Cardiac septum (tissue), 1 donor: ENCODE measurements around the gene TICRR. TPM values are rescaled to one million over a fixed set of nuclear protein-coding genes. Genes with fewer than 3 reads are reported as not detected.
"Not testable (repeated sequence)": the region's sequence is repeated elsewhere in the genome, so short reads cannot be mapped to it uniquely, and the experiment has no call there.

Source experiments
- DNase-seq: peaks from one replicate; pipeline ENCODE4 v3.0.0-alpha.2; 2020; ENCODE audit warnings: low spot score
- intact Hi-C: fragments of 100-400 bp; cut with DNase I; formaldehyde crosslinking; loops from one replicate; pipeline ENCODE4 v1.14.0; 2022
- long read RNA-seq: library from polyadenylated mRNA; unstranded; transcript quantifications from one replicate; pipeline ENCODE4 v2.0.0, GENCODE V29; 2021
- total RNA-seq: library from RNA; stranded (reverse); fragmentation: NEBNext Ultra II Directional; extraction: Animal tissue kit (Norgen Biotek cat#: 25700); gene quantifications from one replicate; pipeline ENCODE4 v1.2.1, GENCODE V29; 2021
- donor health status: DM: no; HTN: no; CAD: no.

Gene TICRR, protein sequence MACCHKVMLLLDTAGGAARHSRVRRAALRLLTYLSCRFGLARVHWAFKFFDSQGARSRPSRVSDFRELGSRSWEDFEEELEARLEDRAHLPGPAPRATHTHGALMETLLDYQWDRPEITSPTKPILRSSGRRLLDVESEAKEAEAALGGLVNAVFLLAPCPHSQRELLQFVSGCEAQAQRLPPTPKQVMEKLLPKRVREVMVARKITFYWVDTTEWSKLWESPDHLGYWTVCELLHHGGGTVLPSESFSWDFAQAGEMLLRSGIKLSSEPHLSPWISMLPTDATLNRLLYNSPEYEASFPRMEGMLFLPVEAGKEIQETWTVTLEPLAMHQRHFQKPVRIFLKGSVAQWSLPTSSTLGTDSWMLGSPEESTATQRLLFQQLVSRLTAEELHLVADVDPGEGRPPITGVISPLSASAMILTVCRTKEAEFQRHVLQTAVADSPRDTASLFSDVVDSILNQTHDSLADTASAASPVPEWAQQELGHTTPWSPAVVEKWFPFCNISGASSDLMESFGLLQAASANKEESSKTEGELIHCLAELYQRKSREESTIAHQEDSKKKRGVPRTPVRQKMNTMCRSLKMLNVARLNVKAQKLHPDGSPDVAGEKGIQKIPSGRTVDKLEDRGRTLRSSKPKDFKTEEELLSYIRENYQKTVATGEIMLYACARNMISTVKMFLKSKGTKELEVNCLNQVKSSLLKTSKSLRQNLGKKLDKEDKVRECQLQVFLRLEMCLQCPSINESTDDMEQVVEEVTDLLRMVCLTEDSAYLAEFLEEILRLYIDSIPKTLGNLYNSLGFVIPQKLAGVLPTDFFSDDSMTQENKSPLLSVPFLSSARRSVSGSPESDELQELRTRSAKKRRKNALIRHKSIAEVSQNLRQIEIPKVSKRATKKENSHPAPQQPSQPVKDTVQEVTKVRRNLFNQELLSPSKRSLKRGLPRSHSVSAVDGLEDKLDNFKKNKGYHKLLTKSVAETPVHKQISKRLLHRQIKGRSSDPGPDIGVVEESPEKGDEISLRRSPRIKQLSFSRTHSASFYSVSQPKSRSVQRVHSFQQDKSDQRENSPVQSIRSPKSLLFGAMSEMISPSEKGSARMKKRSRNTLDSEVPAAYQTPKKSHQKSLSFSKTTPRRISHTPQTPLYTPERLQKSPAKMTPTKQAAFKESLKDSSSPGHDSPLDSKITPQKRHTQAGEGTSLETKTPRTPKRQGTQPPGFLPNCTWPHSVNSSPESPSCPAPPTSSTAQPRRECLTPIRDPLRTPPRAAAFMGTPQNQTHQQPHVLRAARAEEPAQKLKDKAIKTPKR (N-terminal part only)
- total RNA-seq, result 0.03 TPM
- long read RNA-seq, result 0 reads

DNA sequence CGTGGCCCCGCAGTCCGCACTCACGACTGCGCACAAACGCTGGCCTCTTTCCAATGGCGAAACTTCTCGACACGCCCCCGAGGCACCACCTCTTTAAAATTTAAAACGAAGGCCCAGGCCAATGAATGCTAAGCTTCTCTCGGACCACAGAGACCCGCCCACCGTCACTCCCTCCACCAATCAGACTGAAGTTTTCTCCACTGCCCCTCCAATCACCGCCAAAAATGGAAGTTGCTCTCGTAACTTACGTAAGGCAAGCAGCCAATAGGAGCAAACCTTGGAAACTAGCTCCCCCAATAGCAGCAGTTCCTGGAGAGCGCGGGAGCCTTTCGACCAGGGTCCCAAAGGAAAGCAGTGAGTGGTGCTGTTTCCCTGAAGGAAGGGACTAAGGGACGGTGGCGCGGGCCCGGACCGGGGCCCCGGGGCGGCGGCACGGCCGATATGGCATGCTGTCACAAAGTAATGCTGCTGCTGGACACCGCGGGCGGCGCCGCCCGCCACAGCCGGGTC lies at the start of gene TICRR:
Gene TICRR (plus strand): TSS at position 324 of the 510 bp plus-strand sequence. CDS start 118 bp downstream, at position 442.
- peak; percentile 97 for DNase-seq
- intact Hi-C loops, result no loop called here

DNA sequence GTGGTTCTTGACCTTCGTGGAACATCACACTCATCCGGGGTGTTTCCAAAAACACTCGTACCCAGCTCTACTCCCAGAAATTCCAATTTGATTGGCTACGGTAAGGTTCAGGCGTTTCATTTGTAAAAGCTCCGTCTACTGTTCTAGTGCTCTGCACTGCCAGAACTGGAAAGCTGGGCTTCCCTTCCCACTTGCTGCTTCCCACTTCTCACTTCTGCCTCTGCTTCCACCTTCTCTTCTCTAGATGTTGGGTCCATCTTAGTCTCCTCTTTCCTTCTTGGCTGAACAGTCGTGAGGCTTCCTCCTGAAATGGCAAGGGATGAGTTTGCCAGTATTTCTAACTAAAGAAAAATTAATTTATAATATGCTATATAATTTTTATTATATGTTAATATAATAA lies 49.1 kb upstream of the TICRR start:
- intact Hi-C loops, result no loop called here
- no peak for DNase-seq

- intact Hi-C loops, result no loop called here
- no peak for DNase-seq
These were observed 48.4 kb upstream of the TICRR start for GRCh38 chr15:89526601-89527441.

DNA sequence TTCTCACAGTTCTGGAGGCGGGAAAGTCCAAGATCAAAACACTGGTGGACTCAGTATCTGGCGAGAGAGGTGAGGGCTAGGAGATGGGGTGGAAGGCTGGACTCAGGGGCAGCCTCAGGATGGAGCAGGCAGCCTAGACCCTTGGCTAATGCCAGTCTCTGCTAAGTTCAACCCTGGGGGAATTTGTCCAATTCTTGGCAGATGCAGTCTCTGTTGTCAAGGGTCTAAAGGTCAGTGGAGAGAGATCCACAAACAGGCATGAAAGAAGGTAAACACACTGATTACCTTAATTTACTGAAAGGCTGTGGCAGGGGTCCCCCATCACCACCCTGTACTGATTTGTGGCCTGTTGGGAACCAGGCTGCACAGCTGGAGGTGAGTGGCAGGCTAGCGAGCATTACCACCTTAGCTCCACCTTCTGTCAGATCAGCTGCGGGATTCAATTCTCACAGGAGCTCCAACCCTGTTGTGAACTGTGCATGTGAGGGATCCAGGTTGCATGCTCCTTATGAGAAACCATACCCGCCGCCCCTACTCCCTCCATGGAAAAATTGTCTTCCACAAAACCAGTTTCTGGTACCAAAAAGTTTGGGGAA lies 46.4 kb upstream of the TICRR start:
- no peak for DNase-seq
- intact Hi-C loops, result no loop called here

DNA sequence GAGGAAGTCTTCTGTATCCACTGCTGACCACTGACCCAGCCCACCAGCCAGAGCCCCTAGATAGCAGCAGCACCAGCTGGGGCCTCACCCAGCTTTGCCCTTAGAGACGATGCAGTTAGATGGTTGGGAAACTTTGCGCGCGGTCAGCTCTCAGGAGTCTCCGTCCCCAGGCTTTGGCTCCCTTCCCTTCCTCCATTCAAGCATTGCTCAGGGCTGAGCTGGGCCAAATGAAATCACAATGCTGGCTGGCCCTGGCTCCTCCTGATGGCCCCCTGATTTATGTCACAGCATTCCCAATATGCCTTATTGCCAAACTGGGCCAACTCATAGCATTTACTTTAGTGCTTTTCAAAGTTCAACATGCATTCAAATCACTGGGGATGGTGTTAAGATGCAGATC lies 44.3 kb upstream of the TICRR start:
- no peak for DNase-seq
- intact Hi-C loops, result no loop called here

DNA sequence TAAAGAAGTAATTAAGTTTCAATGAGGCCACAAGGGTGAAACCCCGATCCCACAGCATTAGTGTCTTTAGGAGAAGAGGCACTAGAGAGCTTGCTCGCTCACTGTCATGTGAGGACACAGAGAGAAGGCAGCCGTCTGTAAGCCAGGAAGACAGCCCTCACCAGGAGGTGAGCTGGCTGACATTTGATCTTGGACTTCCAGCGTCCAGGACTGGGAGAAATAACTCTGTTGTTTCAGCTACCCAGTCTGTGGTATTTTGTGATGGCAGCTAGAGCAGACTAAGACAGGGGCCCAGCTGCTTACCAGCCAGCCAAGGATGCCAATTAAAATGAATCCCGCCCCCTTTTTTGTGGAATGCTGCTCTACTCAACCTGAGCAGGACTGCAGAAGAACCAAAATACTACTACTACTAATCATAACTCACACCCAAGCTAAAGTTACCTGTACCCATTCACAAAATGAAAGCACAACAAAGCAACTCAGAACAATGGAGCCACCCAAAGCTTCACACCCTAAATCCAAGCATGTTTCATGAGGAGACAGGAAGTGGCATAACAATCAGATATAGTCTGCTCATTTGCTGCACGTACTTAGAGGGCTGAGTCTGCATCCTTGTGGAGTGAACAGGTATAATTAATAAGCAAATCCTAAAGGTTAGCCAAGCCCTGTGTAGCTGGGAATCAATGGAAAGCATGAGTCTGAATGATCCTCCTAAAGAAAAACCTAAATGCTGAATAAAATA lies 43.3 kb upstream of the TICRR start:
- intact Hi-C loops, result no loop called here
- no peak for DNase-seq

GRCh38 chr15:89533861-89534544 lies 41.3 kb upstream of the TICRR start:
- DNase-seq, result no peak
- intact Hi-C loops, result no loop called here

GRCh38 chr15:89539027-89539426 lies 36.2 kb upstream of the TICRR start:
- no peak for DNase-seq
- intact Hi-C loops, result no loop called here

GRCh38 chr15:89542369-89542768 lies 32.9 kb upstream of the TICRR start:
- DNase-seq, result no peak
- intact Hi-C loops, result no loop called here

- no peak for DNase-seq
- intact Hi-C loops, result no loop called here
These were observed 31.9 kb upstream of the TICRR start for GRCh38 chr15:89543389-89543788.

GRCh38 chr15:89549138-89549537 lies 26.1 kb upstream of the TICRR start:
- DNase-seq, intact Hi-C loops: not testable (repeated sequence)

- intact Hi-C loops, result no loop called here
- no peak for DNase-seq
These were observed 24.8 kb upstream of the TICRR start for GRCh38 chr15:89550427-89550826.

- intact Hi-C loops, result no loop called here
- no peak for DNase-seq
These were observed 23.7 kb upstream of the TICRR start for GRCh38 chr15:89551550-89551949.

DNA sequence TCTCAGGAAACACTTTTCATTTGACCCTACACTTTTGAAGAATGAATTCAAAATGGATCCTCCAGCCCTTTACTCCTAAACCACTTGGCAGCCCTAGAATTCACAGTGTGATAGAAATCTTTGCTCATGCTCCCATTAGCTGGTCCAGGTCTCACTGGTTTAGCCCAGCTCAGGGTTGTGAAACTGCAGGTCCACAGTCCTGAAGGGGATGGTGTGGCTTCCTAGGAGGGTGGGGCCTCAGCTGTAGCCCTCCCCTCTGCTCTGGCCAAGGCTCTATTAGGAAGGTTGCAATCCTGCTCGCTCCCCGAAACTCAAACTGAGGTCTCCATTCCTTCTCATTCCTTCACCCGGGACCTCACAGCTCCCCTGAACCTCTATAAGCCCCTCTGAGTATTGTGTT lies 21.6 kb upstream of the TICRR start:
- intact Hi-C loops, result no loop called here
- DNase-seq, result no peak

GRCh38 chr15:89554247-89554646 lies 21.0 kb upstream of the TICRR start:
- DNase-seq, result no peak
- intact Hi-C loops, result no loop called here

GRCh38 chr15:89555768-89556167 lies 19.5 kb upstream of the TICRR start:
- intact Hi-C loops, result no loop called here
- no peak for DNase-seq
